Measurements from ENCODE around the gene METAP1D. TPM values are rescaled to one million over a fixed set of nuclear protein-coding genes. Genes with fewer than 3 reads are reported as not detected.
A peak's percentile ranks its signal among the peaks of the same experiment; 100 is the strongest.

The METAP1D gene
- total RNA-seq, 1 donor from 2014 or later = 8.8 TPM

- Histone ChIP-seq H3K9me3 (no peaks in the 10 kb centered on the region), H3K27me3 (peaks cover 54% of the 10 kb centered on the region), H3K4me3 (no peak overlapping the region), H3K4me1 (peaks cover 37% of the 10 kb centered on the region), H3K27ac (no peak overlapping the region), H3K36me3 (no peaks in the 10 kb centered on the region)
- DNase-seq (ENCODE audit: extremely low spot score in 2 of 2) = peak in 1 of 2 donors; percentile 83
- TF ChIP-seq POLR2A (IDR thresholded peaks at IDR 0.05) (no peak), POLR2AphosphoS5 (IDR thresholded peaks at IDR 0.05; ENCODE audit: insufficient read depth in 1 of 2, low read depth in 1 of 2) (no peak), CTCF (IDR thresholded peaks at IDR 0.05) (no peak)
- intact Hi-C loops (cut with DNase I) = no loop called here
Observed at GRCh38 chr2:172087780-172088244, 88.1 kb downstream of the METAP1D start.

- H3K9me3 ChIP-seq = no peaks in the 10 kb centered on the region
Observed at GRCh38 chr2:172088245-172089004, 88.7 kb downstream of the METAP1D start.

GRCh38 chr2:172089005-172089504, 89.3 kb downstream of the METAP1D start:
- intact Hi-C loops (cut with DNase I) = no loop called here
- H3K27me3 ChIP-seq = peaks cover 50% of the 10 kb centered on the region
- no peak overlapping the region for H3K4me3 ChIP-seq
- no peaks in the 10 kb centered on the region for H3K36me3 ChIP-seq
- no peaks in the 10 kb centered on the region for H3K9me3 ChIP-seq
- peaks cover 29% of the 10 kb centered on the region for H3K4me1 ChIP-seq
- TF ChIP-seq POLR2A (IDR thresholded peaks at IDR 0.05) (no peak), CTCF (IDR thresholded peaks at IDR 0.05) (no peak), POLR2AphosphoS5 (IDR thresholded peaks at IDR 0.05; ENCODE audit: insufficient read depth in 1 of 2, low read depth in 1 of 2) (no peak)
- no peak overlapping the region for H3K27ac ChIP-seq
- no peak for DNase-seq (ENCODE audit: extremely low spot score in 2 of 2)

More at GRCh38 chr2:172088245-172089004, 88.7 kb downstream of the METAP1D start:
- Histone ChIP-seq H3K27me3 (peaks cover 49% of the 10 kb centered on the region), H3K27ac (no peak overlapping the region), H3K36me3 (no peaks in the 10 kb centered on the region), H3K4me3 (no peak overlapping the region), H3K4me1 (peaks cover 31% of the 10 kb centered on the region)
- TF ChIP-seq POLR2AphosphoS5 (IDR thresholded peaks at IDR 0.05; ENCODE audit: insufficient read depth in 1 of 2, low read depth in 1 of 2) = no peak
- TF ChIP-seq CTCF (IDR thresholded peaks at IDR 0.05) = no peak
- TF ChIP-seq POLR2A (IDR thresholded peaks at IDR 0.05) = no peak
- intact Hi-C loops (cut with DNase I) = no loop called here
- DNase-seq (ENCODE audit: extremely low spot score in 2 of 2) = peak in 1 of 2 donors; percentile 49

- no peak for DNase-seq (ENCODE audit: extremely low spot score in 2 of 2)
- Histone ChIP-seq H3K4me1 (peaks cover 28% of the 10 kb centered on the region), H3K27me3 (peaks cover 51% of the 10 kb centered on the region), H3K36me3 (no peaks in the 10 kb centered on the region), H3K27ac (no peak overlapping the region), H3K9me3 (no peaks in the 10 kb centered on the region), H3K4me3 (no peak overlapping the region)
- no peak for TF ChIP-seq CTCF (IDR thresholded peaks at IDR 0.05)
- no peak for TF ChIP-seq POLR2A (IDR thresholded peaks at IDR 0.05)
- TF ChIP-seq POLR2AphosphoS5 (IDR thresholded peaks at IDR 0.05; ENCODE audit: insufficient read depth in 1 of 2, low read depth in 1 of 2) = no peak
- intact Hi-C loops (cut with DNase I) = no loop called here
Observed at GRCh38 chr2:172089633-172090032, 89.9 kb downstream of the METAP1D start.

All from vagina (tissue), 2 donors.